Endothelial cell of umbilical vein (primary cell): ENCODE data around the gene C1orf35. TPM values are rescaled to one million over a fixed set of nuclear protein-coding genes. Genes with fewer than 3 reads are reported as not detected.

Experiments used
- BruUV-seq: library from RNA; stranded (reverse); fragments of 400-500 nt; replicated peaks from 2 replicates; lab custom pipeline; 2021; lab: Mats Ljungman, UMichigan
- CTCF ChIA-PET: fragments of 300-600, 350-600 bp; sonication (Branson Sonifier 250); formaldehyde crosslinking; loops from one replicate; lab custom pipeline; 2021; ENCODE audit warnings: antibody characterized with exemption, inconsistent platforms; lab: Charles Lee
- POLR2A ChIA-PET: fragments of 300-600, 350-600 bp; sonication (Branson Sonifier 250); formaldehyde crosslinking; loops from one replicate; lab custom pipeline; 2021; ENCODE audit warnings: antibody characterized with exemption, inconsistent platforms; lab: Charles Lee
- DNase-seq: peaks from one replicate; pipeline ENCODE4 v3.0.0-alpha.2; 2011; ENCODE audit warnings: low read depth, low spot score
- FAIRE-seq: peaks from 2 replicates; lab custom pipeline; 2011; peaks lifted over from hg19 to GRCh38; lab: Jason Lieb, UNC
- H2AFZ ChIP-seq: 2 replicates; pipeline ENCODE4 v1.6.0; 2012; ENCODE audit warnings: low read depth, low read length, control low read depth, inconsistent platforms
- H3K27ac ChIP-seq: 2 replicates; pipeline ENCODE4 v1.5.1; 2011; ENCODE audit warnings: low read depth, mild to moderate bottlenecking, control low read depth, low read length, moderate library complexity; ENCODE audit not compliant: insufficient read depth
- H3K27me3 ChIP-seq, 2 experiments: 2 replicates each; pipeline versions ENCODE4 v1.6.0 to v1.6.1; 2011; ENCODE audit warnings: low read length in 2 of 2, mixed read lengths in 1 of 2; ENCODE audit not compliant: control insufficient read depth in 2 of 2, insufficient read depth in 2 of 2
- H3K36me3 ChIP-seq, 2 experiments: 2 replicates in 1 of 2; 3 replicates in 1 of 2; pipeline ENCODE4 v1.5.1; 2011; ENCODE audit warnings: low read length in 2 of 2, mild to moderate bottlenecking in 1 of 2, moderate library complexity in 1 of 2; ENCODE audit not compliant: control insufficient read depth in 2 of 2, insufficient read depth in 2 of 2; ENCODE audit errors: extremely low read depth in 1 of 2
- H3K4me1 ChIP-seq: 3 replicates; pipeline ENCODE4 v1.5.1; 2011; ENCODE audit warnings: mild to moderate bottlenecking, low read length; ENCODE audit not compliant: control insufficient read depth, insufficient read depth; ENCODE audit errors: extremely low read depth
- H3K4me2 ChIP-seq: 2 replicates; pipeline ENCODE4 v1.6.1; 2011; ENCODE audit warnings: low read length, control low read depth, mixed read lengths; ENCODE audit not compliant: insufficient read depth
- H3K4me3 ChIP-seq, 3 experiments: fragments of 200-600 bp in 1 of 3; sonication (generic), shearing (Covaris generic) in 1 of 3; replicated peaks in 1 of 3; 2 replicates each; pipeline ENCODE4 v1.5.1; 2011 to 2016; ENCODE audit warnings: control low read depth in 3 of 3, low read length in 3 of 3, mild to moderate bottlenecking in 2 of 3, inconsistent platforms in 1 of 3, low read depth in 1 of 3, moderate library complexity in 1 of 3; ENCODE audit not compliant: insufficient read depth in 1 of 3
- H3K79me2 ChIP-seq: 2 replicates; pipeline ENCODE4 v1.6.0; 2012; ENCODE audit warnings: low read length, inconsistent platforms; ENCODE audit not compliant: control insufficient read depth, insufficient read depth
- H3K9ac ChIP-seq: replicated peaks from 2 replicates; pipeline ENCODE3; 2011; ENCODE audit warnings: low read length, control low read depth; ENCODE audit not compliant: insufficient read depth; ENCODE audit errors: extremely low read depth
- H3K9me1 ChIP-seq: replicated peaks from 3 replicates; pipeline ENCODE4 v1.6.0; 2011; ENCODE audit warnings: mild to moderate bottlenecking, low read length; ENCODE audit not compliant: control insufficient read depth, insufficient read depth; ENCODE audit errors: extremely low read depth
- H3K9me3 ChIP-seq: replicated peaks from 2 replicates; pipeline ENCODE4 v1.5.1; 2012; ENCODE audit warnings: low read length, inconsistent platforms; ENCODE audit not compliant: control insufficient read depth, insufficient read depth
- H4K20me1 ChIP-seq: replicated peaks from 2 replicates; pipeline ENCODE3; 2011; ENCODE audit warnings: mild to moderate bottlenecking, low read length; ENCODE audit not compliant: control insufficient read depth, insufficient read depth; ENCODE audit errors: extremely low read depth
- EZH2 ChIP-seq: IDR thresholded peaks from 2 replicates; pipeline ENCODE4 v1.6.1; 2012; ENCODE audit warnings: borderline replicate concordance, low read depth, mild to moderate bottlenecking, moderate library complexity, low read length, inconsistent platforms; ENCODE audit not compliant: severe bottlenecking
- FOS ChIP-seq: IDR thresholded peaks from 2 replicates; pipeline ENCODE4 v1.6.1; 2011; ENCODE audit warnings: mild to moderate bottlenecking, low read length, moderate library complexity, borderline replicate concordance; ENCODE audit not compliant: insufficient read depth
- GATA2 ChIP-seq: IDR thresholded peaks from 2 replicates; pipeline ENCODE4 v1.7.0; 2011; ENCODE audit warnings: low read depth, mild to moderate bottlenecking, moderate library complexity, mixed read lengths, low read length; ENCODE audit not compliant: insufficient read length, insufficient read depth
- JUN ChIP-seq: IDR thresholded peaks from 2 replicates; pipeline ENCODE4 v1.6.1; 2011; ENCODE audit warnings: borderline replicate concordance, low read depth; ENCODE audit not compliant: insufficient read length, insufficient read depth
- MAX ChIP-seq: IDR thresholded peaks from 2 replicates; pipeline ENCODE4 v1.6.1; 2011; ENCODE audit not compliant: insufficient read depth, insufficient read length
- MYC ChIP-seq: IDR thresholded peaks from one replicate; pipeline ENCODE4 v1.6.1; 2011; ENCODE audit warnings: mild to moderate bottlenecking, low read depth, low read length
- POLR2A ChIP-seq: IDR thresholded peaks from 2 replicates; pipeline ENCODE4 v1.6.1; 2012; ENCODE audit warnings: low read depth, mild to moderate bottlenecking, control low read depth, low read length
- POLR2AphosphoS5 ChIP-seq: IDR thresholded peaks from 2 replicates; pipeline ENCODE4 v1.6.1; 2012; ENCODE audit warnings: low read depth, mild to moderate bottlenecking, control low read depth, low read length, moderate library complexity; ENCODE audit not compliant: insufficient read depth
- dilution Hi-C: fragments of 300-500 bp; cut with MboI; formaldehyde crosslinking; loops from one replicate; pipeline ENCODE4 v1.15.0; 2019; ENCODE audit warnings: low sequenced_read_pairs; ENCODE audit not compliant: extremely low pct_ligation_motif_present
- intact Hi-C: fragments of 100-400 bp; cut with micrococcal nuclease; formaldehyde crosslinking; loops from one replicate; pipeline ENCODE4 v1.10.0; 2022
- polyA plus RNA-seq, 4 experiments: library from polyadenylated mRNA; depleted of rRNA in 3 of 4; stranded (reverse) in 3 of 4; unstranded in 1 of 4; fragments of >200 nt; gene quantifications; 2 replicates each; pipeline versions ENCODE4 v1.2.1 to v1.2.3, GENCODE V29; 2011 to 2012; ENCODE audit warnings: missing spikeins in 1 of 4
- total RNA-seq: library from RNA; stranded (reverse); gene quantifications from 2 replicates; pipeline ENCODE4 v1.2.3, GENCODE V29; 2021
- TF ChIP-seq, protein P1 (sequence below), 2 donors: IDR thresholded peaks; 1 replicate in 1 of 2; 2 replicates in 1 of 2; pipeline ENCODE4 v1.5.1; 2011; ENCODE audit warnings: low read length in 2 of 2, mild to moderate bottlenecking in 2 of 2, moderate library complexity in 2 of 2, control low read depth in 1 of 2, inconsistent platforms in 1 of 2, low read depth in 1 of 2; ENCODE audit not compliant: insufficient read depth in 1 of 2; ENCODE audit errors: extremely low read depth in 1 of 2

C1orf35 gene
- total and polyA plus RNA-seq, 2 donors (not counting 3 experiments of a cell fraction or from before 2014, with no cell fraction given), result 19.9 to 21.7 TPM

DNA sequence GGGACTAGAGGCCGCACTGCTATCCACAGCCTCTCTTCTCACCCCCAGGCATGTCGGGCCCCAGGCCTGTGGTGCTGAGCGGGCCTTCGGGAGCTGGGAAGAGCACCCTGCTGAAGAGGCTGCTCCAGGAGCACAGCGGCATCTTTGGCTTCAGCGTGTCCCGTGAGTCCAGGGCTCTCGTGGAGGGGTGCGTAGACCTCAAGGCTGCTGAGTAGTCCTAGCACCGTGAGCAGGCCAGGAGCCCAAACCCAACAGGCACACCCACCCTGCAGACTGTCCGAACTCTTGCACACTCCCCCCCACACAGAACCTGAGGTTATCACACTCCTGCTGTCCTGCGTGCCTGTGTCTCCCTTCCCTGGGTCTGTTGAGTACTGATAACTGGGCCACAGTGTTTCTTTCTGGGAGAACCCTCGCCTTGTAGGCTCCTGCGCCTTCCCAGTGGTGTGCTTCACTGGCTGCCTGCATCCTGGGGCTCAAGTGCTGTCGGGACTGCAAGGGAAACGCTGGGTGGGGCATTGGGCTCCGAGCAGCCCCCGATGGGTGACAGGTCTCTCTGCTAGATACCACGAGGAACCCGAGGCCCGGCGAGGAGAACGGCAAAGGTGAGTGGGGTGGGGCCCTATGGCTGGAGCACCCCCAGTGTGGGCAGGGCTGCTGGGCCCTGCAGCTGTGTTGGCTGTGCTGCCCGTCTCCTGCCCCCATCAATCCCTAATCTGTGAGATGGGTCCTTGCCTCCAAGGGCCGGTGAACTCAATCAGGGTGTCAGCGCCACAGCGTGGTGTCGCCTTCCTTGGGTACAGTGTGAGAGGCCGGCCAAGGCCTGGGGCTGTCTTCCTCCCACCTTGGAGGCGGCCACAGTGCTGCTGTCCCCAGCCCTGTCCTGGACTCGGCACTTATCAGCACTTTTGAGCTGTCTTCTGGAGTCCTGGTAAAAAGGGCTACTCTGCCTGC is 42.6 kb upstream of the C1orf35 start:
- no TSS peak for BruUV-seq
- TF ChIP-seq EZH2, result no peak
- no peak for TF ChIP-seq FOS
- TF ChIP-seq POLR2AphosphoS5, result no peak
- no peak for TF ChIP-seq POLR2A
- TF ChIP-seq, protein P1, sequence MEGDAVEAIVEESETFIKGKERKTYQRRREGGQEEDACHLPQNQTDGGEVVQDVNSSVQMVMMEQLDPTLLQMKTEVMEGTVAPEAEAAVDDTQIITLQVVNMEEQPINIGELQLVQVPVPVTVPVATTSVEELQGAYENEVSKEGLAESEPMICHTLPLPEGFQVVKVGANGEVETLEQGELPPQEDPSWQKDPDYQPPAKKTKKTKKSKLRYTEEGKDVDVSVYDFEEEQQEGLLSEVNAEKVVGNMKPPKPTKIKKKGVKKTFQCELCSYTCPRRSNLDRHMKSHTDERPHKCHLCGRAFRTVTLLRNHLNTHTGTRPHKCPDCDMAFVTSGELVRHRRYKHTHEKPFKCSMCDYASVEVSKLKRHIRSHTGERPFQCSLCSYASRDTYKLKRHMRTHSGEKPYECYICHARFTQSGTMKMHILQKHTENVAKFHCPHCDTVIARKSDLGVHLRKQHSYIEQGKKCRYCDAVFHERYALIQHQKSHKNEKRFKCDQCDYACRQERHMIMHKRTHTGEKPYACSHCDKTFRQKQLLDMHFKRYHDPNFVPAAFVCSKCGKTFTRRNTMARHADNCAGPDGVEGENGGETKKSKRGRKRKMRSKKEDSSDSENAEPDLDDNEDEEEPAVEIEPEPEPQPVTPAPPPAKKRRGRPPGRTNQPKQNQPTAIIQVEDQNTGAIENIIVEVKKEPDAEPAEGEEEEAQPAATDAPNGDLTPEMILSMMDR (IDR thresholded peaks at IDR 0.05; ENCODE audit: extremely low read depth in 1 of 2, insufficient read depth in 1 of 2, low read depth in 1 of 2, low read length in 2 of 2), result no peak
- no peak for TF ChIP-seq JUN
- no peak for TF ChIP-seq MAX
- no peak for TF ChIP-seq MYC
- no peak for TF ChIP-seq GATA2
- ChIA-PET CTCF (no interaction called here), POLR2A (no interaction called here)
- Histone ChIP-seq H3K4me1 (peaks cover 34% of the 10 kb centered on the region), H3K9ac (no peak overlapping the region), H3K27ac (no peak overlapping the region), H3K9me3 (no peaks in the 10 kb centered on the region), H3K36me3 (peaks cover 0 to 16% of the 10 kb centered on the region in 2 experiments), H3K4me2 (no peak overlapping the region), H3K79me2 (peaks cover 65% of the 10 kb centered on the region), H4K20me1 (no peaks in the 10 kb centered on the region), H2AFZ (no peak overlapping the region), H3K27me3 (no peaks in the 10 kb centered on the region), H3K4me3 (no peak overlapping the region), H3K9me1 (no peaks in the 10 kb centered on the region)
- dilution Hi-C loops, result no loop called here
- intact Hi-C loops, result no loop called here
- no peak for DNase-seq
- FAIRE-seq, result no peak
